SK-N-SH (cell line): ENCODE measurements around the gene CCL17. TPM values are rescaled to one million over a fixed set of nuclear protein-coding genes. Genes with fewer than 3 reads are reported as not detected.

Experiments
- CTCF ChIA-PET: fragments of 300-600, 350-600 bp; formaldehyde crosslinking; extraction: SDS; loops from one replicate; lab custom pipeline; 2021; lab: Yijun Ruan, JAX
- POLR2A ChIA-PET: fragments of 350-600 bp; sonication (Branson Sonifier 250); formaldehyde crosslinking; extraction: SDS; loops from one replicate; lab custom pipeline; 2020; ENCODE audit warnings: antibody characterized with exemption, inconsistent platforms; lab: Yijun Ruan, JAX
- DNase-seq: peaks from one replicate; pipeline ENCODE4 v3.0.0; 2012
- H2AFZ ChIP-seq: fragments of 200-600 bp; sonication (generic); 2 replicates; pipeline ENCODE4 v1.8.1; 2016; ENCODE audit warnings: antibody characterized with exemption, mild to moderate bottlenecking, low read depth
- H3F3A ChIP-seq: fragments of 200-600 bp; sonication (generic); replicated peaks from 2 replicates; pipeline ENCODE3; 2016; ENCODE audit warnings: antibody characterized with exemption, mild to moderate bottlenecking; ENCODE audit not compliant: insufficient read depth
- H3K27ac ChIP-seq, 2 experiments: fragments of 200-500 bp in 1 of 2; fragments of 200-600 bp in 1 of 2; sonication (Bioruptor generic) in 1 of 2; sonication (generic), shearing (Covaris generic) in 1 of 2; 2 replicates each; pipeline versions ENCODE4 v1.5.1 to v1.6.1; 2014 to 2016; ENCODE audit warnings: low read depth in 2 of 2, inconsistent platforms in 1 of 2, low read length in 1 of 2, mild to moderate bottlenecking in 1 of 2, mixed read lengths in 1 of 2
- H3K27me3 ChIP-seq: fragments of 200-600 bp; sonication (generic), shearing (Covaris generic); 2 replicates; pipeline ENCODE4 v1.6.1; 2016; ENCODE audit warnings: mixed run types; ENCODE audit not compliant: insufficient read depth
- H3K36me3 ChIP-seq, 2 experiments: fragments of 200-500 bp in 1 of 2; fragments of 200-600 bp in 1 of 2; sonication (Bioruptor generic) in 1 of 2; sonication (generic) in 1 of 2; replicated peaks in 1 of 2; 2 replicates each; pipeline versions ENCODE3 to v1.5.1; 2014 to 2016; ENCODE audit warnings: low read length in 1 of 2, mild to moderate bottlenecking in 1 of 2; ENCODE audit not compliant: insufficient read depth in 2 of 2, control insufficient read depth in 1 of 2
- H3K4me1 ChIP-seq, 2 experiments: fragments of 200-500 bp in 1 of 2; fragments of 200-600 bp in 1 of 2; sonication (Bioruptor generic) in 1 of 2; sonication (generic), shearing (Covaris generic) in 1 of 2; 2 replicates each; pipeline versions ENCODE4 v1.5.1 to v1.6.1; 2014 to 2016; ENCODE audit warnings: low read depth in 1 of 2, low read length in 1 of 2, mixed run types in 1 of 2; ENCODE audit not compliant: insufficient read depth in 2 of 2, control insufficient read depth in 1 of 2
- H3K4me2 ChIP-seq: fragments of 200-600 bp; sonication (generic), shearing (Covaris generic); 2 replicates; pipeline ENCODE4 v1.6.1; 2017; ENCODE audit warnings: mixed run types
- H3K4me3 ChIP-seq, 2 experiments: fragments of 200-500 bp in 1 of 2; fragments of 200-600 bp in 1 of 2; sonication (Bioruptor generic) in 1 of 2; sonication (generic), shearing (Covaris generic) in 1 of 2; 2 replicates each; pipeline versions ENCODE4 v1.5.1 to v1.8.1; 2014 to 2016; ENCODE audit warnings: low read depth in 2 of 2, inconsistent platforms in 1 of 2, low read length in 1 of 2, mild to moderate bottlenecking in 1 of 2, mixed read lengths in 1 of 2, moderate library complexity in 1 of 2
- H3K79me2 ChIP-seq: fragments of 200-600 bp; sonication (generic); 2 replicates; pipeline ENCODE4 v1.8.1; 2017; ENCODE audit warnings: mild to moderate bottlenecking; ENCODE audit not compliant: insufficient read depth
- H3K9ac ChIP-seq: fragments of 200-600 bp; sonication (generic); 2 replicates; pipeline ENCODE4 v1.6.1; 2017; ENCODE audit warnings: mixed run types
- H3K9me2 ChIP-seq: fragments of 200-600 bp; sonication (generic); 2 replicates; pipeline ENCODE4 v1.6.1; 2017; ENCODE audit warnings: mixed run types
- H3K9me3 ChIP-seq: fragments of 200-600 bp; sonication (generic); 2 replicates; pipeline ENCODE4 v1.6.1; 2017; ENCODE audit warnings: mixed run types, mild to moderate bottlenecking, moderate library complexity
- H4K20me1 ChIP-seq: fragments of 200-600 bp; sonication (generic); 2 replicates; pipeline ENCODE4 v1.6.1; 2017; ENCODE audit warnings: mild to moderate bottlenecking, mixed run types; ENCODE audit not compliant: insufficient read depth
- CHD2 ChIP-seq: fragments of 150-350 bp; IDR thresholded peaks from 2 replicates; pipeline ENCODE4 v1.6.1; 2018; ENCODE audit warnings: low read length; ENCODE audit not compliant: partially characterized antibody
- CTCF ChIP-seq: fragments of 200-600 bp; sonication (generic); IDR thresholded peaks from 2 replicates; pipeline ENCODE4 v1.6.1; 2017; ENCODE audit warnings: antibody characterized with exemption, mild to moderate bottlenecking, moderate library complexity
- ELF1 ChIP-seq: IDR thresholded peaks from 2 replicates; pipeline ENCODE4 v1.4.0; 2012
- EP300 ChIP-seq, 2 experiments: IDR thresholded peaks; 2 replicates each; pipeline versions ENCODE4 v1.4.0 to v1.6.1; 2012; ENCODE audit warnings: borderline replicate concordance in 1 of 2, low read depth in 1 of 2, low read length in 1 of 2
- EZH2phosphoT487 ChIP-seq: fragments of 200-600 bp; sonication (generic); IDR thresholded peaks from 2 replicates; pipeline ENCODE4 v1.6.1; 2017; ENCODE audit warnings: low read depth, mixed run types, mild to moderate bottlenecking, antibody characterized with exemption, moderate library complexity, borderline replicate concordance
- FOXM1 ChIP-seq: IDR thresholded peaks from 2 replicates; pipeline ENCODE4 v1.4.0; 2012; ENCODE audit warnings: low read depth, mild to moderate bottlenecking
- GABPA ChIP-seq: IDR thresholded peaks from 2 replicates; pipeline ENCODE4 v1.4.0; 2012; ENCODE audit warnings: low read depth, mild to moderate bottlenecking
- GATA2 ChIP-seq: sonication (generic); formaldehyde crosslinking; IDR thresholded peaks from 2 replicates; pipeline ENCODE4 v1.5.0; 2020; ENCODE audit warnings: mild to moderate bottlenecking, missing genetic modification reagents
- JUND ChIP-seq: IDR thresholded peaks from 2 replicates; pipeline ENCODE4 v1.4.0; 2012
- MAX ChIP-seq: IDR thresholded peaks from 2 replicates; pipeline ENCODE4 v1.4.0; 2012; ENCODE audit warnings: low read depth
- MEF2A ChIP-seq: IDR thresholded peaks from 2 replicates; pipeline ENCODE4 v1.4.0; 2012; ENCODE audit warnings: low read depth, borderline replicate concordance
- NFIC ChIP-seq: IDR thresholded peaks from 2 replicates; pipeline ENCODE4 v1.4.0; 2012; ENCODE audit warnings: borderline replicate concordance
- NRF1 ChIP-seq: IDR thresholded peaks from 2 replicates; pipeline ENCODE4 v1.6.1; 2012; ENCODE audit warnings: low read depth, mild to moderate bottlenecking, low read length
- POLR2AphosphoS5 ChIP-seq: IDR thresholded peaks from 2 replicates; pipeline ENCODE4 v1.6.1; 2012; ENCODE audit warnings: low read depth, low read length
- RAD21 ChIP-seq: IDR thresholded peaks from 2 replicates; pipeline ENCODE4 v1.6.1; 2012; ENCODE audit warnings: mild to moderate bottlenecking, low read length
- RCOR1 ChIP-seq: fragments of 150-350 bp; IDR thresholded peaks from 2 replicates; pipeline ENCODE4 v1.6.1; 2017; ENCODE audit warnings: antibody characterized with exemption, low read length
- RFX5 ChIP-seq: IDR thresholded peaks from 2 replicates; pipeline ENCODE4 v1.6.1; 2012; ENCODE audit warnings: mild to moderate bottlenecking, improper control_type of control experiment, low read length
- TAF1 ChIP-seq: IDR thresholded peaks from 2 replicates; pipeline ENCODE4 v1.6.1; 2012; ENCODE audit warnings: low read depth, mild to moderate bottlenecking, low read length, moderate library complexity, borderline replicate concordance
- TCF12 ChIP-seq: IDR thresholded peaks from 2 replicates; pipeline ENCODE4 v1.4.0; 2012
- YY1 ChIP-seq: IDR thresholded peaks from 2 replicates; pipeline ENCODE4 v1.4.0; 2012; ENCODE audit warnings: low read depth, mild to moderate bottlenecking
- WGBS: methylation state at CpG from one replicate; pipeline ENCODE4 v1.1.6; 2017; ENCODE audit warnings: low lambda C conversion rate; 5-methylcytosine and 5-hydroxymethylcytosine counted together
- polyA plus RNA-seq, 3 experiments: library from polyadenylated mRNA; depleted of rRNA; stranded (reverse); fragments of >200 nt; gene quantifications; 2 replicates each; pipeline ENCODE4 v1.2.3, GENCODE V29; 2012
- TF ChIP-seq, protein P1 (sequence below): IDR thresholded peaks from 2 replicates; pipeline ENCODE4; 2012
- TF ChIP-seq, protein P2 (sequence below): IDR thresholded peaks from 2 replicates; pipeline ENCODE4 v1.4.0; 2012; ENCODE audit warnings: low read depth, borderline replicate concordance
- TF ChIP-seq, protein P3 (sequence below): IDR thresholded peaks from 2 replicates; pipeline ENCODE4 v1.6.1; 2012; ENCODE audit warnings: mild to moderate bottlenecking, low read depth, low read length, moderate library complexity
- TF ChIP-seq, protein P4 (sequence below): IDR thresholded peaks from 2 replicates; pipeline ENCODE4 v1.4.0; 2012; ENCODE audit warnings: low read depth, borderline replicate concordance

Gene CCL17
- polyA plus RNA-seq, 1 of the 3 experiments (the other 2 are of a cell fraction): not detected

- TF ChIP-seq, protein P1, sequence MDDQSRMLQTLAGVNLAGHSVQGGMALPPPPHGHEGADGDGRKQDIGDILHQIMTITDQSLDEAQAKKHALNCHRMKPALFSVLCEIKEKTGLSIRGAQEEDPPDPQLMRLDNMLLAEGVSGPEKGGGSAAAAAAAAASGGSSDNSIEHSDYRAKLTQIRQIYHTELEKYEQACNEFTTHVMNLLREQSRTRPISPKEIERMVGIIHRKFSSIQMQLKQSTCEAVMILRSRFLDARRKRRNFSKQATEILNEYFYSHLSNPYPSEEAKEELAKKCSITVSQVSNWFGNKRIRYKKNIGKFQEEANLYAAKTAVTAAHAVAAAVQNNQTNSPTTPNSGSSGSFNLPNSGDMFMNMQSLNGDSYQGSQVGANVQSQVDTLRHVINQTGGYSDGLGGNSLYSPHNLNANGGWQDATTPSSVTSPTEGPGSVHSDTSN: no peak
- TF ChIP-seq GATA2 (no peak), YY1 (peak; percentile 99), POLR2AphosphoS5 (peak; percentile 85), RFX5 (no peak), GABPA (peak; percentile 83), NFIC (no peak), RAD21 (no peak), EP300 (IDR thresholded peaks at IDR 0.05; ENCODE audit: borderline replicate concordance in 1 of 2, low read depth in 1 of 2, low read length in 1 of 2) (no peak), MEF2A (no peak), ELF1 (peak; percentile 97), MAX (peak; percentile 84), CHD2 (peak; percentile 100), FOXM1 (no peak), RCOR1 (no peak), JUND (no peak)
- TF ChIP-seq, protein P2, sequence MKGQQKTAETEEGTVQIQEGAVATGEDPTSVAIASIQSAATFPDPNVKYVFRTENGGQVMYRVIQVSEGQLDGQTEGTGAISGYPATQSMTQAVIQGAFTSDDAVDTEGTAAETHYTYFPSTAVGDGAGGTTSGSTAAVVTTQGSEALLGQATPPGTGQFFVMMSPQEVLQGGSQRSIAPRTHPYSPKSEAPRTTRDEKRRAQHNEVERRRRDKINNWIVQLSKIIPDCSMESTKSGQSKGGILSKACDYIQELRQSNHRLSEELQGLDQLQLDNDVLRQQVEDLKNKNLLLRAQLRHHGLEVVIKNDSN: 0 out of 2 replicates have a peak, but pooled peaks have one; percentile 32
Observed at GRCh38 chr16:57447186-57447962, 42.8 kb downstream of the CCL17 start, which contains the start of the genes CIAPIN1 and COQ9 (continued).

DNA sequence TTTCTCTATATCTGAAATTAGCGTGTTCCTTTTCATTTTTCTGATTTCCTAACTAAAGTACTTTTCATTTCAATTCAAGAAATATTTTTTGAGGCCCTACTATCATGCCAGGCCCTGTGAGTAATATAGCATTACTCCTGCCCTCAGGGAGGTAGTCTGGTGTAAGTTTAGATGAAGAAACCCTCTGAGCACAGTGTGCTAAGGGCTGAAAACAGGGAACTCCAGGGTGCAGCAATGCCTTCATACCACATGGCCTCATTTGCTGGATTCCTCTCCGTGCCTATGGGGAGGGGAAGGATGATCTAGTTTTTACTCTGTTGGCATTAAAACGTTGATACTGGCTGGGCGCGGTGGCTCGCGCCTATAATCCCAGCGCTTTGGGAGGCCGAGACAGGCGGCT lies 47.5 kb downstream of the CCL17 start:
- peaks cover 25% of the 10 kb centered on the region for H3K79me2 ChIP-seq
- no peak overlapping the region for H3K27ac ChIP-seq
- POLR2A ChIA-PET: no interaction called here
- CTCF ChIA-PET: interaction anchor here (0.9 to 9.2 kb wide), 4 partner anchors 11 to 80 kb away, joined by 3 to 53 read pairs (median 15); partner anchors contain the start of genes CX3CL1 and POLR2C
- 94% methylated on average over 10 of the region's 10 CpGs for WGBS
- peaks cover 34 to 54% of the 10 kb centered on the region in 2 experiments for H3K36me3 ChIP-seq
- no peak overlapping the region for H3K9ac ChIP-seq
- H3K27me3 ChIP-seq: no peaks in the 10 kb centered on the region
- no peaks in the 10 kb centered on the region for H4K20me1 ChIP-seq
- no peaks in the 10 kb centered on the region for H3F3A ChIP-seq
- H3K9me3 ChIP-seq: no peaks in the 10 kb centered on the region
- H3K4me1 ChIP-seq: peaks cover 2 to 3% of the 10 kb centered on the region in 2 experiments; a peak in 2 of 4 replicates
- no peak overlapping the region for H3K4me2 ChIP-seq
- no peaks in the 10 kb centered on the region for H3K9me2 ChIP-seq
- no peak overlapping the region for H2AFZ ChIP-seq
- DNase-seq: no peak
- no peak overlapping the region for H3K4me3 ChIP-seq
- no peak for TF ChIP-seq EZH2phosphoT487
- no peak for TF ChIP-seq GABPA
- TF ChIP-seq NFIC: no peak
- TF ChIP-seq, protein P3, sequence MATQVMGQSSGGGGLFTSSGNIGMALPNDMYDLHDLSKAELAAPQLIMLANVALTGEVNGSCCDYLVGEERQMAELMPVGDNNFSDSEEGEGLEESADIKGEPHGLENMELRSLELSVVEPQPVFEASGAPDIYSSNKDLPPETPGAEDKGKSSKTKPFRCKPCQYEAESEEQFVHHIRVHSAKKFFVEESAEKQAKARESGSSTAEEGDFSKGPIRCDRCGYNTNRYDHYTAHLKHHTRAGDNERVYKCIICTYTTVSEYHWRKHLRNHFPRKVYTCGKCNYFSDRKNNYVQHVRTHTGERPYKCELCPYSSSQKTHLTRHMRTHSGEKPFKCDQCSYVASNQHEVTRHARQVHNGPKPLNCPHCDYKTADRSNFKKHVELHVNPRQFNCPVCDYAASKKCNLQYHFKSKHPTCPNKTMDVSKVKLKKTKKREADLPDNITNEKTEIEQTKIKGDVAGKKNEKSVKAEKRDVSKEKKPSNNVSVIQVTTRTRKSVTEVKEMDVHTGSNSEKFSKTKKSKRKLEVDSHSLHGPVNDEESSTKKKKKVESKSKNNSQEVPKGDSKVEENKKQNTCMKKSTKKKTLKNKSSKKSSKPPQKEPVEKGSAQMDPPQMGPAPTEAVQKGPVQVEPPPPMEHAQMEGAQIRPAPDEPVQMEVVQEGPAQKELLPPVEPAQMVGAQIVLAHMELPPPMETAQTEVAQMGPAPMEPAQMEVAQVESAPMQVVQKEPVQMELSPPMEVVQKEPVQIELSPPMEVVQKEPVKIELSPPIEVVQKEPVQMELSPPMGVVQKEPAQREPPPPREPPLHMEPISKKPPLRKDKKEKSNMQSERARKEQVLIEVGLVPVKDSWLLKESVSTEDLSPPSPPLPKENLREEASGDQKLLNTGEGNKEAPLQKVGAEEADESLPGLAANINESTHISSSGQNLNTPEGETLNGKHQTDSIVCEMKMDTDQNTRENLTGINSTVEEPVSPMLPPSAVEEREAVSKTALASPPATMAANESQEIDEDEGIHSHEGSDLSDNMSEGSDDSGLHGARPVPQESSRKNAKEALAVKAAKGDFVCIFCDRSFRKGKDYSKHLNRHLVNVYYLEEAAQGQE: no peak
- no peak for TF ChIP-seq TAF1
- TF ChIP-seq NRF1: no peak
- TF ChIP-seq CTCF: no peak
- TF ChIP-seq, protein P4, sequence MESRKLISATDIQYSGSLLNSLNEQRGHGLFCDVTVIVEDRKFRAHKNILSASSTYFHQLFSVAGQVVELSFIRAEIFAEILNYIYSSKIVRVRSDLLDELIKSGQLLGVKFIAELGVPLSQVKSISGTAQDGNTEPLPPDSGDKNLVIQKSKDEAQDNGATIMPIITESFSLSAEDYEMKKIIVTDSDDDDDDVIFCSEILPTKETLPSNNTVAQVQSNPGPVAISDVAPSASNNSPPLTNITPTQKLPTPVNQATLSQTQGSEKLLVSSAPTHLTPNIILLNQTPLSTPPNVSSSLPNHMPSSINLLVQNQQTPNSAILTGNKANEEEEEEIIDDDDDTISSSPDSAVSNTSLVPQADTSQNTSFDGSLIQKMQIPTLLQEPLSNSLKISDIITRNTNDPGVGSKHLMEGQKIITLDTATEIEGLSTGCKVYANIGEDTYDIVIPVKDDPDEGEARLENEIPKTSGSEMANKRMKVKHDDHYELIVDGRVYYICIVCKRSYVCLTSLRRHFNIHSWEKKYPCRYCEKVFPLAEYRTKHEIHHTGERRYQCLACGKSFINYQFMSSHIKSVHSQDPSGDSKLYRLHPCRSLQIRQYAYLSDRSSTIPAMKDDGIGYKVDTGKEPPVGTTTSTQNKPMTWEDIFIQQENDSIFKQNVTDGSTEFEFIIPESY: no peak
- no peak for TF ChIP-seq TCF12
